Stimulated activated CD4-positive, alpha-beta T cell treated with anti-CD3 and anti-CD28 coated beads, Interleukin-15, amount 100 ng/mL, for 24 hours (primary cell): ENCODE results near the gene TBCB.
A peak's percentile ranks its signal among the peaks of the same experiment; 100 is the strongest.
"Not testable (repeated sequence)": the region's sequence is repeated elsewhere in the genome, so short reads cannot be mapped to it uniquely, and the experiment has no call there.

Experiments
- DNase-seq: peaks from one replicate; pipeline ENCODE4 v3.0.0-alpha.2; 2020

TBCB gene

GRCh38 chr19:36139473-36140303 is 24.4 kb downstream of the TBCB start, which contains the start of gene CAPNS1:
Gene CAPNS1, plus strand, starts transcription at chr19:36140066. Its CDS starts 946 bp downstream, at chr19:36141012.
- DNase-seq = peak; percentile 96

GRCh38 chr19:36140304-36141038 is 25.2 kb downstream of the TBCB start:
- DNase-seq = peak; percentile 68

GRCh38 chr19:36141039-36141927 is 26.0 kb downstream of the TBCB start:
- peak; percentile 89 for DNase-seq

DNA sequence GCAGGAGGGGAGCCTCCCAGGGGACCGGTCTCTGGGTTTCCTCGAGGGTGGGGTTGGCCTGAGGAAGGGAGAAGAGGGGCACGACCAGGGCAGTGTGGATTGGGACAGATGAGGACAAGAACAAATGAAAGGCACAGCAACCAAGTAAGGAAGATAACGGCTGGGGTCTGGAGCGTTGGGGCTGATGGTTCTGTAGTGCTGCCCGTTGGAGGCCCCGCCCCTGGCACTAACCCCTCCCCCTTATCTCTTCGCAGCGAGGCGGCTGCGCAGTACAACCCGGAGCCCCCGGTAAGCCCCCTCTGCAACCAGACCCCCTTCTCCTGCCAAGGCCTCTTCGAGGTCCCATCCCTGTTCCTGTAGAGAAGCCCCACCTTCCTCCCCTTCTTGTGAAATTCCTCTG is 26.8 kb downstream of the TBCB start:
- DNase-seq = no peak

GRCh38 chr19:36142496-36142895 is 27.2 kb downstream of the TBCB start:
- no peak for DNase-seq

- no peak for DNase-seq
Observed at GRCh38 chr19:36144624-36145023, 29.4 kb downstream of the TBCB start.

DNA sequence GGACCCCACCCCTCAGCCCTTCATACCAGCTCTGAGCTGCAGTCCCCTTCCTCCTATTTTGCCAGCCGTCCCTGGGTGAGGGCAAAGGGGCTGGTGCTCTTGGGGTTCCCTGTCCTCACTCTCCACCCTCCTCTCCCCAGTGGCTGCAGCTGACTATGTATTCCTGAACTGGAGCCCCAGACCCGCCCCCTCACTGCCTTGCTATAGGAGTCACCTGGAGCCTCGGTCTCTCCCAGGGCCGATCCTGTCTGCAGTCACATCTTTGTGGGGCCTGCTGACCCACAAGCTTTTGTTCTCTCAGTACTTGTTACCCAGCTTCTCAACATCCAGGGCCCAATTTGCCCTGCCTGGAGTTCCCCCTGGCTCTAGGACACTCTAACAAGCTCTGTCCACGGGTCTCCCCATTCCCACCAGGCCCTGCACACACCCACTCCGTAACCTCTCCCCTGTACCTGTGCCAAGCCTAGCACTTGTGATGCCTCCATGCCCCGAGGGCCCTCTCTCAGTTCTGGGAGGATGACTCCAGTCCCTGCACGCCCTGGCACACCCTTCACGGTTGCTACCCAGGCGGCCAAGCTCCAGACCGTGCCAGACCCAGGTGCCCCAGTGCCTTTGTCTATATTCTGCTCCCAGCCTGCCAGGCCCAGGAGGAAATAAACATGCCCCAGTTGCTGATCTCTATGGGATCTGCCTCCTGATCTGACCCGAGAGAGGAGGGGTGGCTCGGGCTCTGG is 34.6 kb downstream of the TBCB start:
- DNase-seq = no peak

- no peak for DNase-seq
Observed at GRCh38 chr19:36150586-36150985, 35.3 kb downstream of the TBCB start.

GRCh38 chr19:36151144-36152018 is 36.1 kb downstream of the TBCB start:
- DNase-seq = no peak

- DNase-seq = no peak
Observed at GRCh38 chr19:36152019-36152351, 36.7 kb downstream of the TBCB start.

DNA sequence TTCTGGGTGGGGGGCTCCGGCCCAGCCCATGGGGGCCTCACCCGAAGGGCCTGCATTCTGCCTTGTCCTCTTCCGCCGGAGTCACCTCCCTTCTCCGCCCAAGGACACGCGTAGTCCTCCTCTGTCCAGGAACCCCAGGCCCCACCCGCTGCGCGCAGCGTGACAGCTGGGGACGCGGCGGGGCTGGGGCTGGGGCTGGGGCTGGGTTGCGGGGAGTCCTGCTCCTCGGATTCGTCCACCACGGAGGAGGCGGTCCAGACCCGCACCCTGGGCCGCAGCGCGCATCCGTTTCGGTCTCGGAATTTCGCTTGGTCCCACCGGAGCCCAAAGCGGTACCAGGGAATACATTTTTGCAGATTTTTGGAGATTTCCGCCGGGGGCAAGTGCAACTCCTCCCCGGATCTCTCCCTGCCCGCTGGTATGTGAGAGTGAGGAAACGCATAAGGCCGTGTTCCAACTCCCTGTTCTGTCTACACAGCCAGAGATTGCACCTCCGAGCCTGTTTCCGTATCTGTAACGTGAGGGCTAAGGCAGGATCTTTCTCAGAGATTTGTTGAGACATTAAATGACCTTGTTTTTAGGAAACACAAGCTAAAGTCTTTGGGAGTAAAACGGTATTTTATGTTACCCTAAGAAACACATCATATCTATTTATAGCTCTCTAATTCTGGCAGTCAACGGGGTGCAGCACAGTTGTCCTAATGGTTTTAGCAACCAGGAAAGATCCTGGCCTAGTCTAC is 37.3 kb downstream of the TBCB start, which contains the start of gene COX7A1:
Gene COX7A1 (minus strand): TSS at position 96 of the 740 bp plus-strand sequence. CDS start 40 bp downstream, at position 56.
- DNase-seq = no peak

GRCh38 chr19:36153126-36153525 is 37.9 kb downstream of the TBCB start:
- DNase-seq = no peak

GRCh38 chr19:36160821-36161596 is 45.7 kb downstream of the TBCB start:
- no peak for DNase-seq

- no peak for DNase-seq
Observed at GRCh38 chr19:36163813-36164212, 48.5 kb downstream of the TBCB start.

GRCh38 chr19:36169084-36169760 is 54.0 kb downstream of the TBCB start:
- DNase-seq = no peak

DNA sequence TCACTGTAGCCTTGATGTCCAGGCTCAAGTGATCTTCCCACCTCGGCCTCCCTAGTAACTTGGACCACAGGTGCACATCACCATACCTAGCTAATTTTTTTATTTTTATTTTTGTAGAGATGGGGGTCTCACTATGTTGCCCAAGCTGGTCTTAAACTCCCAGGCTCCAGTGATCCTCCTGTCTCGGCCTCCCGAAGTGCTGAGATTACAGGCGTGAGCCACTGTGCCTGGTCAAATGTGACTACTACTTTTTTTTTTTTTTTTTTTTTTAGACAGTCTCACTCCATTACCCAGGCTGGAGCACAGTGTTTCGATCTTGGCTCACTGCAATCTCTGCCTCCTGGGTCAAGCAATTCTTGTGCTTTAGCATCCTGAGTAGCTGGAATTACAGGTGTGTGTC is 57.6 kb downstream of the TBCB start:
- DNase-seq = no peak

DNA sequence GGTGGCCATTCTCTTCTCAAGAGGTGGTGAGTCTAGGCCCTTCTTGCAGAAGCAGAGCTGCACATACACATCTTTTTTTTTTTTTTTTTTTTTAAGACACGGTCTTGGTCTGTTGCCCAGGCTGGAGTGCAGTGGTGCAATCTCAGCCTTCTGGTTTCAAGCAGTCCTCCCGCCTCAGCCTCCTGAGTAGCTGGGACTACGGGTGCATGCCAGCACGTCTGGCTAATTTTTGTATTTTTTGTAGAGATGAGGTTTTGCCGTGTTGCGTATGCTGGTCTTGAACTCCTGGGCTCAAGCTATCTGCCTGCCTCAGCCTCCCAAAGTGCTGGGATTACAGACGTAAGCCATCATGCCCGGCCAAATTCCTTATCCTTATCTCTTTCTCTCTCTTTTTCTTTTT is 58.6 kb downstream of the TBCB start:
- not testable (repeated sequence) for DNase-seq
